ENCODE data around the gene AP2A1. TPM values are rescaled to one million over a fixed set of nuclear protein-coding genes. Genes with fewer than 3 reads are reported as not detected.

AP2A1 gene
- total and polyA plus RNA-seq, 3 experiments from 2014 or later: 10.1 to 87.7 (median 82.5) TPM

- Mint-ChIP-seq H3K4me3 (no peak overlapping the region), H3K4me1 (peaks cover 0 to 4% (median 4%) of the 10 kb centered on the region in 3 donors), H3K27me3 (peaks cover 0 to 9% of the 10 kb centered on the region in 2 donors), H3K9me3 (peaks cover 0 to 8% (median 3%) of the 10 kb centered on the region in 5 donors), H3K36me3 (peaks cover 0 to 9% (median 0%) of the 10 kb centered on the region in 3 donors), H3K27ac (no peak overlapping the region)
- ChIA-PET CTCF (no interaction called here), POLR2A (interaction anchor here (0.6 kb wide), 1 partner anchor 14 kb away, joined by 4 read pairs; no protein-coding TSS in a partner anchor)
- Histone ChIP-seq H3K4me1 (ENCODE audit: insufficient read depth, low read length) (no peaks in the 10 kb centered on the region), H3K36me3 (ENCODE audit: insufficient read depth, low read length) (no peaks in the 10 kb centered on the region), H3K27me3 (ENCODE audit: insufficient read depth, low read length, poor library complexity, severe bottlenecking) (no peaks in the 10 kb centered on the region), H3K27ac (ENCODE audit: low read depth, low read length) (no peak overlapping the region), H3K4me3 (ENCODE audit: low read length) (no peak overlapping the region), H3K9me3 (ENCODE audit: low read length) (no peaks in the 10 kb centered on the region)
- DNase-seq: no peak
These were observed 14.1 kb upstream of the AP2A1 start for GRCh38 chr19:49752701-49753100.

DNA sequence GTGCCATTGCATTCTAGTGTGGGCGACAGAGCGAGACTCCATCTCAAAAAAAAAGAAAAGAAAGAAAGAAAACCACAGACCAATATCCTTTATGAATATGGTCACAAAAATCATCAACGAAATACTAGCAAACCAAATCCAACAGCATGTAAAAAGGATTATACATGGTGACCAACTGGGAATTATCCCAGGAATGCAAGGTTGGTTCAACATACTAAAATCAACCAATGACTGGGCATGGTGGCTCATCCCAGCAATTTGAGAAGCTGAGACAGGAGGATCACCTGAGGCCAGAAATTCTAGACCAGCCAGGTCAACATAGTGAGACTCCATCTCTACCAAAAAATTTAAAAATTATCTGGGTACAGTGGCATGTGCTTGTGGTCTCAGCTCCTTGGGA lies 10.8 kb upstream of the AP2A1 start:
- Histone ChIP-seq H3K9me3 (ENCODE audit: low read length) (no peaks in the 10 kb centered on the region), H3K4me3 (ENCODE audit: low read length) (no peak overlapping the region), H3K36me3 (ENCODE audit: insufficient read depth, low read length) (no peaks in the 10 kb centered on the region), H3K4me1 (ENCODE audit: insufficient read depth, low read length) (no peaks in the 10 kb centered on the region), H3K27me3 (ENCODE audit: insufficient read depth, low read length, poor library complexity, severe bottlenecking) (no peaks in the 10 kb centered on the region), H3K27ac (ENCODE audit: low read depth, low read length) (no peak overlapping the region)
- CTCF ChIA-PET: no interaction called here
- Mint-ChIP-seq H3K4me3 (peak overlapping the region in 1 of 7 donors; percentile 13), H3K36me3 (peaks cover 0 to 9% (median 0%) of the 10 kb centered on the region in 3 donors), H3K4me1 (no peaks in the 10 kb centered on the region), H3K27ac (no peak overlapping the region), H3K27me3 (peaks cover 3% of the 10 kb centered on the region in 2 donors), H3K9me3 (peaks cover 0 to 8% (median 3%) of the 10 kb centered on the region in 5 donors)
- POLR2A ChIA-PET: no interaction called here
- DNase-seq: no peak

DNA sequence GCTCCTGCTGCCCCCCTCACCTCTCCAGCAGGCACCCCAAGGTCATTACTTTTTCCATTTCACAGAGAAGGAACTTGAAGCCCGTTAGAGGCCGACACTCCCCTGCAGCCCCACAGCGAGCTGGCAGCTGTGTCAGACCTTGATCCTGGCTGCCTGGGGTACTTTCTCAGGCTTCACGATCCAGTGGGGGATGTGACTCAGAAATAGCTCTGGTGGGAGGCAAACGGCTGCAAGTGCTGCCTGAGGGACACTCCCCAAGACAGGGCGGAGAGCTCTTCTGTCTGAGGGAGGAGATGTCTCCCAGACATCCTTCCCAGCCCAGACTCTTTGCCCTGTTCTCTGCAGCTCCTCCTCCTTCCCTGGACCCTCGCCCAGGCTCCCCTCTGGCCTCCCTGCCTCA lies 8.5 kb upstream of the AP2A1 start:
- H3K27ac Mint-ChIP-seq: no peak overlapping the region
- H3K36me3 ChIP-seq (ENCODE audit: insufficient read depth, low read length): no peaks in the 10 kb centered on the region
- H3K36me3 Mint-ChIP-seq: peaks cover 0 to 5% (median 0%) of the 10 kb centered on the region in 3 donors
- H3K9me3 Mint-ChIP-seq: peaks cover 0 to 6% (median 3%) of the 10 kb centered on the region in 5 donors
- ChIA-PET CTCF (no interaction called here), POLR2A (no interaction called here)
- H3K27ac ChIP-seq (ENCODE audit: low read depth, low read length): no peak overlapping the region
- no peaks in the 10 kb centered on the region for H3K4me1 Mint-ChIP-seq
- H3K27me3 ChIP-seq (ENCODE audit: insufficient read depth, low read length, poor library complexity, severe bottlenecking): no peaks in the 10 kb centered on the region
- no peak overlapping the region for H3K4me3 Mint-ChIP-seq
- H3K4me1 ChIP-seq (ENCODE audit: insufficient read depth, low read length): no peaks in the 10 kb centered on the region
- no peak overlapping the region for H3K4me3 ChIP-seq (ENCODE audit: low read length)
- no peak for DNase-seq
- peaks cover 0 to 3% of the 10 kb centered on the region in 2 donors for H3K27me3 Mint-ChIP-seq
- H3K9me3 ChIP-seq (ENCODE audit: low read length): no peaks in the 10 kb centered on the region

GRCh38 chr19:49761249-49761624 lies 5.6 kb upstream of the AP2A1 start:
- Histone ChIP-seq H3K27me3 (ENCODE audit: insufficient read depth, low read length, poor library complexity, severe bottlenecking) (no peaks in the 10 kb centered on the region), H3K4me1 (ENCODE audit: insufficient read depth, low read length) (peaks cover 8% of the 10 kb centered on the region), H3K27ac (ENCODE audit: low read depth, low read length) (peak overlapping the region; percentile 51), H3K36me3 (ENCODE audit: insufficient read depth, low read length) (no peaks in the 10 kb centered on the region), H3K9me3 (ENCODE audit: low read length) (no peaks in the 10 kb centered on the region), H3K4me3 (ENCODE audit: low read length) (no peak overlapping the region)
- no peak overlapping the region for H3K4me3 Mint-ChIP-seq
- H3K4me1 Mint-ChIP-seq: peaks cover 4 to 7% (median 6%) of the 10 kb centered on the region in 3 donors
- CTCF ChIA-PET: interaction anchor here (0.9 kb wide), 1 partner anchor 44 kb away, joined by 3 read pairs; no protein-coding TSS in a partner anchor
- POLR2A ChIA-PET: no interaction called here
- DNase-seq: no peak
- H3K27me3 Mint-ChIP-seq: peaks cover 0 to 3% of the 10 kb centered on the region in 2 donors
- H3K27ac Mint-ChIP-seq: peak overlapping the region in 1 of 8 donors; percentile 27
- H3K36me3 Mint-ChIP-seq: peaks cover 0 to 2% (median 0%) of the 10 kb centered on the region in 3 donors
- H3K9me3 Mint-ChIP-seq: peaks cover 0 to under 1% (median 0%) of the 10 kb centered on the region in 5 donors

DNA sequence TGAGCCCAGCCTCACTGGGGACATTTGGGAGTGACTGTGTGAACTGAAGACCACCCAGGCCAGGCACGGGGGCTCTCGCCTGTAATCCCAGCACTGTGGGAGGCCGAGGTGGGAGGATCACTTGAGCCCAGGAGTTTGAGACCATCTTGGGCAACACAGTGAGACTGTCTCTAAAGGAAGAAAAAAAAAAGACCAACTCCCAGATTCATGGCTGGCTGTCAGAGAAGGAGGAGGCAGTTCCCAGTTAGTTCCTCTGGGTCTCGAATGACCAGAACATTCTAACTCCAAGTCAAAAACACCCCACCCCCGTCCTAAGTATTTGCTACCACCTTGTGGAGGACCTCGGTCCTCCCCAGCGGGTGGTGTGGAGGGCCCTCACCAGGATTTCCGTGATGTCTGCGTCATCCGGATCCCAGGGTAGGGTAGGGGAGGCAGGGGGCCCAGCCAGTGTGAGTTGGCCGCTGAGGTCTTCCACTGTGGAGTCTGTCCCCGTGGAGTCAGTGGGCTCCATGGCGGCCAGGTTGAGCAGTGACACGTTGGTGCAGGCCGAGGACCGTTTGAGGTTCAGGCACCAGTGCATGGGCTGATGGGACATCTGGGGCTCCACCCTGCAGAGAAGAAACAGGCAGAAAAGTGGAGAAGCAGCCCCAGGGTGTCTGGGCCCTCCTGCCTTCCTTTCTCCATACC lies 5.0 kb upstream of the AP2A1 start:
- Mint-ChIP-seq H3K4me1 (peaks cover 8 to 10% (median 8%) of the 10 kb centered on the region in 3 donors), H3K27me3 (peaks cover 0 to 3% of the 10 kb centered on the region in 2 donors), H3K36me3 (peaks cover 0 to 3% (median 0%) of the 10 kb centered on the region in 3 donors), H3K27ac (peak overlapping the region in 2 of 8 donors; percentile 21 to 27), H3K9me3 (no peaks in the 10 kb centered on the region), H3K4me3 (peak overlapping the region in 1 of 7 donors; percentile 26)
- no peak for DNase-seq
- H3K4me3 ChIP-seq (ENCODE audit: low read length): no peak overlapping the region
- ChIA-PET CTCF (no interaction called here), POLR2A (no interaction called here)
- no peaks in the 10 kb centered on the region for H3K27me3 ChIP-seq (ENCODE audit: insufficient read depth, low read length, poor library complexity, severe bottlenecking)
- no peaks in the 10 kb centered on the region for H3K36me3 ChIP-seq (ENCODE audit: insufficient read depth, low read length)
- H3K9me3 ChIP-seq (ENCODE audit: low read length): no peaks in the 10 kb centered on the region
- H3K4me1 ChIP-seq (ENCODE audit: insufficient read depth, low read length): peaks cover 8% of the 10 kb centered on the region
- peak overlapping the region; percentile 51 for H3K27ac ChIP-seq (ENCODE audit: low read depth, low read length)

DNA sequence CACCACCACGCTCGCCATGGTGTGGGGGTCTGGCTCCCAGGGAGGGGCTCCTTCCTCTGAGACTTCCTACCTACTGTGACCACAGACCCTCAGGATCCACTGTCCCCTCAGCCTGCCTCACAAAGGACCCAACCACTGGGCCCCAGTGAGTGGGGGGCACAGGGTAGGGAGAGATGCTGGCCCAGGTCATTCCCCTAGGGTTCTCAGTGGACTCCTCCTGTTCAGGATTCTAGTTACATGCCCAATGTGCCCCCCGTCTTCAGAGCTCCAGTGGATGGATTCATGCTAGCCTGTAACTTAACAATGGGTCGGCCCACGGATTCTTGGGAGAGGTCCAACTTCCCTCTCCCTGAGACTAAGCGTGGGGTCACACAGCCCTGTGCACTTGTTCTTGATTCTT lies 3.6 kb upstream of the AP2A1 start, which contains the start of gene TSKS:
TSS of gene TSKS (minus strand) at position 77 of the 400 bp plus-strand sequence. CDS start at position 18, 59 bp downstream.
- DNase-seq: no peak
- peak within 1 kb of the TSS in 1 of 8 donors; percentile 64 for H3K27ac Mint-ChIP-seq
- ChIA-PET CTCF (interaction anchor here (0.5 kb wide), 1 partner anchor 81 kb away, joined by 3 read pairs; no protein-coding TSS in a partner anchor), POLR2A (no interaction called here)
- Histone ChIP-seq H3K9me3 (ENCODE audit: low read length) (no peaks in the 10 kb centered on the region), H3K27me3 (ENCODE audit: insufficient read depth, low read length, poor library complexity, severe bottlenecking) (no peaks in the 10 kb centered on the region), H3K27ac (ENCODE audit: low read depth, low read length) (no peak within 1 kb of the TSS), H3K4me3 (ENCODE audit: low read length) (no peak within 1 kb of the TSS), H3K4me1 (ENCODE audit: insufficient read depth, low read length) (peaks cover 18% of the 10 kb centered on the region), H3K36me3 (ENCODE audit: insufficient read depth, low read length) (no peaks in the 10 kb centered on the region)
- H3K4me1 Mint-ChIP-seq: peaks cover 19 to 21% (median 20%) of the 10 kb centered on the region in 3 donors
- H3K27me3 Mint-ChIP-seq: peaks cover 0 to 3% of the 10 kb centered on the region in 2 donors
- H3K36me3 Mint-ChIP-seq: peaks cover 0 to 3% (median 0%) of the 10 kb centered on the region in 3 donors
- no peak within 1 kb of the TSS for H3K4me3 Mint-ChIP-seq
- H3K9me3 Mint-ChIP-seq: no peaks in the 10 kb centered on the region

- Mint-ChIP-seq H3K36me3 (peaks cover 0 to 3% (median 0%) of the 10 kb centered on the region in 3 donors), H3K9me3 (no peaks in the 10 kb centered on the region), H3K4me3 (peak overlapping the region in 3 of 7 donors; percentile 48 to 66 (median 54)), H3K4me1 (peaks cover 28 to 30% (median 29%) of the 10 kb centered on the region in 3 donors), H3K27me3 (no peaks in the 10 kb centered on the region), H3K27ac (peak overlapping the region in 1 of 8 donors; percentile 57)
- Histone ChIP-seq H3K4me3 (ENCODE audit: low read length) (no peak overlapping the region), H3K36me3 (ENCODE audit: insufficient read depth, low read length) (no peaks in the 10 kb centered on the region), H3K4me1 (ENCODE audit: insufficient read depth, low read length) (peaks cover 23% of the 10 kb centered on the region), H3K27me3 (ENCODE audit: insufficient read depth, low read length, poor library complexity, severe bottlenecking) (no peaks in the 10 kb centered on the region), H3K27ac (ENCODE audit: low read depth, low read length) (no peak overlapping the region), H3K9me3 (ENCODE audit: low read length) (no peaks in the 10 kb centered on the region)
- POLR2A ChIA-PET: no interaction called here
- CTCF ChIA-PET: interaction anchor here (0.7 kb wide), 1 partner anchor 80 kb away, joined by 3 read pairs; no protein-coding TSS in a partner anchor
- DNase-seq: no peak
These were observed 2.5 kb upstream of the AP2A1 start for GRCh38 chr19:49764341-49764740.
